GM18909 (cell line): ENCODE data around the gene LETM1.

ENCODE experiments used
- ATAC-seq: cut with Tn5 transposase; IDR thresholded peaks from one replicate; pipeline ENCODE4 v1.9.1; 2021; ENCODE audit warnings: mild to moderate bottlenecking; ENCODE audit not compliant: unreplicated experiment, poor library complexity

The LETM1 gene

GRCh38 chr4:1767770-1768366 is 88.1 kb downstream of the LETM1 start:
- ATAC-seq = no peak

- no peak for ATAC-seq
Measured at GRCh38 chr4:1767061-1767769, 88.7 kb downstream of the LETM1 start.

- no peak for ATAC-seq
Measured at GRCh38 chr4:1766106-1767060, 89.6 kb downstream of the LETM1 start.

- no peak for ATAC-seq
Measured at GRCh38 chr4:1765409-1766072, 90.4 kb downstream of the LETM1 start.

GRCh38 chr4:1764670-1765069 is 91.3 kb downstream of the LETM1 start:
- no peak for ATAC-seq

GRCh38 chr4:1763550-1764080 is 92.3 kb downstream of the LETM1 start:
- no peak for ATAC-seq

GRCh38 chr4:1763070-1763549 is 92.8 kb downstream of the LETM1 start:
- ATAC-seq = no peak

GRCh38 chr4:1762264-1763010 is 93.5 kb downstream of the LETM1 start:
- no peak for ATAC-seq
